ENCODE data around the gene C19orf85.
A peak's percentile ranks its signal among the peaks of the same experiment; 100 is the strongest.
"Not testable (repeated sequence)": the region's sequence is repeated elsewhere in the genome, so short reads cannot be mapped to it uniquely, and the experiment has no call there.

The C19orf85 gene

GRCh38 chr19:55457683-55458457 lies 6.7 kb downstream of the C19orf85 start:
- DNase-seq (ENCODE audit: low spot score): no peak

- no peak for DNase-seq (ENCODE audit: low spot score)
These were observed 8.2 kb downstream of the C19orf85 start for GRCh38 chr19:55456347-55456746.

- DNase-seq (ENCODE audit: low spot score): no peak
These were observed 8.8 kb downstream of the C19orf85 start for GRCh38 chr19:55455576-55456235.

- peak; percentile 79 for DNase-seq (ENCODE audit: low spot score)
These were observed 9.7 kb downstream of the C19orf85 start for GRCh38 chr19:55454787-55455243.

- no peak for DNase-seq (ENCODE audit: low spot score)
These were observed 10.9 kb downstream of the C19orf85 start for GRCh38 chr19:55453511-55454260.

- DNase-seq (ENCODE audit: low spot score): peak; percentile 96
These were observed 11.7 kb downstream of the C19orf85 start for GRCh38 chr19:55452749-55453346.

- peak; percentile 37 for DNase-seq (ENCODE audit: low spot score)
These were observed 12.4 kb downstream of the C19orf85 start for GRCh38 chr19:55451965-55452748.

- no peak for DNase-seq (ENCODE audit: low spot score)
These were observed 13.2 kb downstream of the C19orf85 start for GRCh38 chr19:55451163-55451964.

GRCh38 chr19:55449469-55449868 lies 15.1 kb downstream of the C19orf85 start:
- no peak for DNase-seq (ENCODE audit: low spot score)

GRCh38 chr19:55448175-55448490 lies 16.4 kb downstream of the C19orf85 start:
- not testable (repeated sequence) for DNase-seq (ENCODE audit: low spot score)

GRCh38 chr19:55447421-55448174 lies 17.0 kb downstream of the C19orf85 start:
- peak; percentile 84 for DNase-seq (ENCODE audit: low spot score)

GRCh38 chr19:55446060-55446459 lies 18.5 kb downstream of the C19orf85 start:
- no peak for DNase-seq (ENCODE audit: low spot score)

GRCh38 chr19:55444646-55445045 lies 19.9 kb downstream of the C19orf85 start:
- no peak for DNase-seq (ENCODE audit: low spot score)

GRCh38 chr19:55443824-55444480 lies 20.6 kb downstream of the C19orf85 start:
- DNase-seq (ENCODE audit: low spot score): no peak

- DNase-seq (ENCODE audit: low spot score): peak; percentile 74
These were observed 21.3 kb downstream of the C19orf85 start, which contains the start of gene SHISA7 for GRCh38 chr19:55443045-55443823. Gene SHISA7, minus strand, starts transcription at chr19:55443300. Its CDS starts 437 bp downstream, at chr19:55442863.

GRCh38 chr19:55442372-55442961 lies 22.1 kb downstream of the C19orf85 start:
- DNase-seq (ENCODE audit: low spot score): no peak

GRCh38 chr19:55441692-55442321 lies 22.7 kb downstream of the C19orf85 start:
- no peak for DNase-seq (ENCODE audit: low spot score)

GRCh38 chr19:55441319-55441691 lies 23.2 kb downstream of the C19orf85 start:
- DNase-seq (ENCODE audit: low spot score): no peak
